Measurements from ENCODE around the gene POLR3G. TPM values are rescaled to one million over a fixed set of nuclear protein-coding genes. Genes with fewer than 3 reads are reported as not detected.
A peak's percentile ranks its signal among the peaks of the same experiment; 100 is the strongest.

The POLR3G gene
- total and polyA plus RNA-seq, 2 of the 13 experiments (the other 11 are each of a cell fraction or from before 2014, with no cell fraction given) = 1.2 to 7.3 TPM

DNA sequence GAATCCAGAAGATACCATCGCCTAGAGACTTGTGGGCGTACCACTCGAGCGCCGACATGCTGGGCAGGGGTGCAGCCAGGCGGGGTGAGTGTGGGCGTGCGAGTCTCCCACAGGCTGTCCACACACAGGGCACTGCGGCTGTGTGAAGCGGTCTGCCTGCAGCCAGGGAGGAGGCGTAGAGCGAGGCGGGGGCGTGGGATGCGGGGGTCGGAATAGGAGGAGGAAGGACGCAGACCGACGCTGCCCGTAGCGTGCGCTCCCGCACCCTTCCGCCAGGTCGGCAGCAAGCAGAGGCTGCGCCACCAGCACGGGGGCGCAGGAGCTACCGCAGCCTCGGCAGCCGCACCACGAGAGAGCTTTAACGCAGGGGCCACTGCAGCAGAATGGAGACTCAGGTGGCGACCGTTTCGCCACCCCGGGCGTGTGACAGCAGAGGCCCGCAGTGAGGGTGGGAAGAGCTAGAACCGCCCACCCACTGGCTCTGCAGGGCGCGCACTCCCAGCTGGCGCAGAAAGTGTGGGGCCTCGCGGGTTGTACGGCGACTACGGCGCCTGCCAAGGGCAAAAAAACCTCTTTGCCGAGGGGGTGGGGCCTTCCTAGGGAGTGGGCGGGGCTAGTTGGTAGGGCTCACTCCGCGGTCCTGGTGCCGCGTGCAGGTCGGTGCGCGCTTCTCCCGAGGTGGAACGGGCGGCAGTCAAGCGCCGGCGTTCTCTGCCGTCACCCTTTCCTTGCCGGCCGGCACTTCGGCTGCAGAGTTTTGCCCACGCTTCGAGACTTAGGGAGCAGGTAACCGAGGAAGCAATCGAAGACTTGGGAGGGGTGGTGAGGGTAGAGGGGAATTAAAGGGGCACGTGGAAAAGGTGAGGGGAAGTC, at the start of gene POLR3G, which contains the start of gene MBLAC2 (continued):
- TF ChIP-seq ZNF737 (CRISPR knock-in tag; IDR thresholded peaks at IDR 0.05; ENCODE audit: borderline replicate concordance) (peak; percentile 31; the same call in 1 of the 2 replicates), KMT2A (CRISPR knock-in tag; IDR thresholded peaks at IDR 0.05) (no peak; the same call in 1 of the 2 replicates), NCOA1 (CRISPR knock-in tag; IDR thresholded peaks at IDR 0.05) (peak; percentile 80), CEBPG (CRISPR knock-in tag; IDR thresholded peaks at IDR 0.05) (no peak; the same call in 1 of the 2 replicates), STAT5B (CRISPR knock-in tag; IDR thresholded peaks at IDR 0.05) (no peak), ZFP37 (CRISPR knock-in tag; IDR thresholded peaks at IDR 0.05; ENCODE audit: borderline replicate concordance) (no peak; the same call in 1 of the 2 replicates), U2AF2 (IDR thresholded peaks at IDR 0.05; ENCODE audit: low read depth, low read length) (no peak), GABPA (IDR thresholded peaks at IDR 0.05; ENCODE audit: low read depth, low read length) (no peak), GABPA (CRISPR knock-in tag; IDR thresholded peaks at IDR 0.05; ENCODE audit: low read depth) (peak; percentile 71), KAT2B (IDR thresholded peaks at IDR 0.05; ENCODE audit: borderline replicate concordance, low read depth, low read length) (no peak), KDM6A (CRISPR knock-in tag; IDR thresholded peaks at IDR 0.05; ENCODE audit: low read depth) (no peak), ZNF839 (CRISPR knock-in tag; IDR thresholded peaks at IDR 0.05; ENCODE audit: borderline replicate concordance) (0 out of 2 replicates have a peak, but pooled peaks have one; percentile 18), ATF1 (CRISPR knock-in tag; IDR thresholded peaks at IDR 0.05) (no peak), HMGA1 (CRISPR knock-in tag; conservative IDR thresholded peaks at IDR 0.05) (no peak), KLF13 (CRISPR knock-in tag; IDR thresholded peaks at IDR 0.05) (no peak), MED13 (CRISPR knock-in tag; IDR thresholded peaks at IDR 0.05) (peak; percentile 37; the same call in 1 of the 2 replicates), ZNF460 (CRISPR knock-in tag; IDR thresholded peaks at IDR 0.05; ENCODE audit: borderline replicate concordance) (no peak)
- TF ChIP-seq, protein P1, sequence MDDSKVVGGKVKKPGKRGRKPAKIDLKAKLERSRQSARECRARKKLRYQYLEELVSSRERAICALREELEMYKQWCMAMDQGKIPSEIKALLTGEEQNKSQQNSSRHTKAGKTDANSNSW (CRISPR knock-in tag; IDR thresholded peaks at IDR 0.05; ENCODE audit: borderline replicate concordance) = no peak
- TF ChIP-seq, protein P2, sequence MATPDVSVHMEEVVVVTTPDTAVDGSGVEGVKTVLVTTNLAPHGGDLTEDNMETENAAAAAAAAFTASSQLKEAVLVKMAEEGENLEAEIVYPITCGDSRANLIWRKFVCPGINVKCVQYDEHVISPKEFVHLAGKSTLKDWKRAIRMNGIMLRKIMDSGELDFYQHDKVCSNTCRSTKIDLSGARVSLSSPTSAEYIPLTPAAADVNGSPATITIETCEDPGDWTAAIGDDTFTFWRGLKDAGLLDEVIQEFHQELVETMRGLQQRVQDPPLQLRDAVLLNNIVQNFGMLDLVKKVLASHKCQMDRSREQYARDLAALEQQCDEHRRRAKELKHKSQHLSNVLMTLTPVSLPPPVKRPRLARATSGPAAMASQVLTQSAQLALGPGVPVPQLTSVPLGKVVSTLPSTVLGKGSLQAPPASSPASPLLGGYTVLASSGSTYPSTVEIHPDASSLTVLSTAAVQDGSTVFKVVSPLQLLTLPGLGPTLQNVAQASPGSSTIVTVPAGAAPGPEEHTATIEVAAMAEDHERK (CRISPR knock-in tag; IDR thresholded peaks at IDR 0.05; ENCODE audit: low read depth) = peak; percentile 37; the same call in 1 of the 2 replicates
- TF ChIP-seq, protein P3, sequence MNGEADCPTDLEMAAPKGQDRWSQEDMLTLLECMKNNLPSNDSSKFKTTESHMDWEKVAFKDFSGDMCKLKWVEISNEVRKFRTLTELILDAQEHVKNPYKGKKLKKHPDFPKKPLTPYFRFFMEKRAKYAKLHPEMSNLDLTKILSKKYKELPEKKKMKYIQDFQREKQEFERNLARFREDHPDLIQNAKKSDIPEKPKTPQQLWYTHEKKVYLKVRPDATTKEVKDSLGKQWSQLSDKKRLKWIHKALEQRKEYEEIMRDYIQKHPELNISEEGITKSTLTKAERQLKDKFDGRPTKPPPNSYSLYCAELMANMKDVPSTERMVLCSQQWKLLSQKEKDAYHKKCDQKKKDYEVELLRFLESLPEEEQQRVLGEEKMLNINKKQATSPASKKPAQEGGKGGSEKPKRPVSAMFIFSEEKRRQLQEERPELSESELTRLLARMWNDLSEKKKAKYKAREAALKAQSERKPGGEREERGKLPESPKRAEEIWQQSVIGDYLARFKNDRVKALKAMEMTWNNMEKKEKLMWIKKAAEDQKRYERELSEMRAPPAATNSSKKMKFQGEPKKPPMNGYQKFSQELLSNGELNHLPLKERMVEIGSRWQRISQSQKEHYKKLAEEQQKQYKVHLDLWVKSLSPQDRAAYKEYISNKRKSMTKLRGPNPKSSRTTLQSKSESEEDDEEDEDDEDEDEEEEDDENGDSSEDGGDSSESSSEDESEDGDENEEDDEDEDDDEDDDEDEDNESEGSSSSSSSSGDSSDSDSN (CRISPR knock-in tag; IDR thresholded peaks at IDR 0.05) = peak; percentile 94
- TF ChIP-seq, protein P4, sequence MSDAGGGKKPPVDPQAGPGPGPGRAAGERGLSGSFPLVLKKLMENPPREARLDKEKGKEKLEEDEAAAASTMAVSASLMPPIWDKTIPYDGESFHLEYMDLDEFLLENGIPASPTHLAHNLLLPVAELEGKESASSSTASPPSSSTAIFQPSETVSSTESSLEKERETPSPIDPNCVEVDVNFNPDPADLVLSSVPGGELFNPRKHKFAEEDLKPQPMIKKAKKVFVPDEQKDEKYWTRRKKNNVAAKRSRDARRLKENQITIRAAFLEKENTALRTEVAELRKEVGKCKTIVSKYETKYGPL (CRISPR knock-in tag; IDR thresholded peaks at IDR 0.05) = no peak
- TF ChIP-seq, protein P5, sequence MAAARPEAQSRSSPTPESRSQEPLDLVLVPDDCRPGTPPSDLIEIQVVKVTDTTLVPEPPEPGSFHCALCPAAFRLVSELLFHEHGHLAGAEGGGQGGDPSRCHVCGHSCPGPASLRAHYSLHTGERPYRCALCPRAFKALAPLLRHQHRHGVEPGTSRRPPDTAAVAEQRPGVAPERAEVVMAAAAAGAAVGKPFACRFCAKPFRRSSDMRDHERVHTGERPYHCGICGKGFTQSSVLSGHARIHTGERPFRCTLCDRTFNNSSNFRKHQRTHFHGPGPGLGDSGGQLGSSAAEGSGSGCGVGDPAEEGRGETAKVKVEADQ (CRISPR knock-in tag; IDR thresholded peaks at IDR 0.05; ENCODE audit: borderline replicate concordance) = peak; percentile 53; the same call in 1 of the 2 replicates
- TF ChIP-seq, protein P6, sequence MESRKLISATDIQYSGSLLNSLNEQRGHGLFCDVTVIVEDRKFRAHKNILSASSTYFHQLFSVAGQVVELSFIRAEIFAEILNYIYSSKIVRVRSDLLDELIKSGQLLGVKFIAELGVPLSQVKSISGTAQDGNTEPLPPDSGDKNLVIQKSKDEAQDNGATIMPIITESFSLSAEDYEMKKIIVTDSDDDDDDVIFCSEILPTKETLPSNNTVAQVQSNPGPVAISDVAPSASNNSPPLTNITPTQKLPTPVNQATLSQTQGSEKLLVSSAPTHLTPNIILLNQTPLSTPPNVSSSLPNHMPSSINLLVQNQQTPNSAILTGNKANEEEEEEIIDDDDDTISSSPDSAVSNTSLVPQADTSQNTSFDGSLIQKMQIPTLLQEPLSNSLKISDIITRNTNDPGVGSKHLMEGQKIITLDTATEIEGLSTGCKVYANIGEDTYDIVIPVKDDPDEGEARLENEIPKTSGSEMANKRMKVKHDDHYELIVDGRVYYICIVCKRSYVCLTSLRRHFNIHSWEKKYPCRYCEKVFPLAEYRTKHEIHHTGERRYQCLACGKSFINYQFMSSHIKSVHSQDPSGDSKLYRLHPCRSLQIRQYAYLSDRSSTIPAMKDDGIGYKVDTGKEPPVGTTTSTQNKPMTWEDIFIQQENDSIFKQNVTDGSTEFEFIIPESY (CRISPR knock-in tag; IDR thresholded peaks at IDR 0.05) = no peak; the same call in 1 of the 2 replicates

Measured in HepG2 (cell line).